ENCODE measurements around the gene MBD5. TPM values are rescaled to one million over a fixed set of nuclear protein-coding genes. Genes with fewer than 3 reads are reported as not detected.

Gene MBD5
- total RNA-seq, 1 experiment from 2014 or later: 25.1 TPM

GRCh38 chr2:148106331-148106730 lies 85.4 kb downstream of the MBD5 start:
- DNase-seq (ENCODE audit: extremely low read depth, low read depth): no peak

- no peak for DNase-seq (ENCODE audit: extremely low read depth, low read depth)
Measured at GRCh38 chr2:148108385-148108784, 87.5 kb downstream of the MBD5 start.

GRCh38 chr2:148110184-148110583 lies 89.3 kb downstream of the MBD5 start:
- no peak for DNase-seq (ENCODE audit: extremely low read depth, low read depth)

GRCh38 chr2:148122788-148123187 lies 101.9 kb downstream of the MBD5 start:
- DNase-seq (ENCODE audit: extremely low read depth, low read depth): no peak

GRCh38 chr2:148124271-148124670 lies 103.4 kb downstream of the MBD5 start:
- no peak for DNase-seq (ENCODE audit: extremely low read depth, low read depth)

GRCh38 chr2:148130581-148130980 lies 109.7 kb downstream of the MBD5 start:
- no peak for DNase-seq (ENCODE audit: extremely low read depth, low read depth)

GRCh38 chr2:148132412-148132811 lies 111.5 kb downstream of the MBD5 start:
- DNase-seq (ENCODE audit: extremely low read depth, low read depth): no peak

- no peak for DNase-seq (ENCODE audit: extremely low read depth, low read depth)
Measured at GRCh38 chr2:148135705-148136104, 114.8 kb downstream of the MBD5 start.

GRCh38 chr2:148136441-148136840 lies 115.5 kb downstream of the MBD5 start:
- DNase-seq (ENCODE audit: extremely low read depth, low read depth): no peak

- no peak for DNase-seq (ENCODE audit: extremely low read depth, low read depth)
Measured at GRCh38 chr2:148161909-148162435, 141.1 kb downstream of the MBD5 start.

GRCh38 chr2:148162871-148163270 lies 142.0 kb downstream of the MBD5 start:
- DNase-seq (ENCODE audit: extremely low read depth, low read depth): no peak

- no peak for DNase-seq (ENCODE audit: extremely low read depth, low read depth)
Measured at GRCh38 chr2:148165975-148166374, 145.1 kb downstream of the MBD5 start.

- DNase-seq (ENCODE audit: extremely low read depth, low read depth): no peak
Measured at GRCh38 chr2:148167241-148167766, 146.4 kb downstream of the MBD5 start.

- DNase-seq (ENCODE audit: extremely low read depth, low read depth): no peak
Measured at GRCh38 chr2:148167855-148168254, 147.0 kb downstream of the MBD5 start.

- DNase-seq (ENCODE audit: extremely low read depth, low read depth): no peak
Measured at GRCh38 chr2:148172131-148172753, 151.4 kb downstream of the MBD5 start.

GRCh38 chr2:148173168-148173567 lies 152.3 kb downstream of the MBD5 start:
- DNase-seq (ENCODE audit: extremely low read depth, low read depth): no peak

GRCh38 chr2:148177559-148177958 lies 156.7 kb downstream of the MBD5 start:
- no peak for DNase-seq (ENCODE audit: extremely low read depth, low read depth)

- DNase-seq (ENCODE audit: extremely low read depth, low read depth): no peak
Measured at GRCh38 chr2:148179724-148180123, 158.8 kb downstream of the MBD5 start.

- no peak for DNase-seq (ENCODE audit: extremely low read depth, low read depth)
Measured at GRCh38 chr2:148184976-148185375, 164.1 kb downstream of the MBD5 start.

- no peak for DNase-seq (ENCODE audit: extremely low read depth, low read depth)
Measured at GRCh38 chr2:148194882-148195281, 174.0 kb downstream of the MBD5 start.

- peak; percentile 75 for DNase-seq (ENCODE audit: extremely low read depth, low read depth)
Measured at GRCh38 chr2:148201075-148202004, 180.4 kb downstream of the MBD5 start.

- DNase-seq (ENCODE audit: extremely low read depth, low read depth): no peak
Measured at GRCh38 chr2:148202237-148202636, 181.3 kb downstream of the MBD5 start.
